GM19463 (cell line): ENCODE measurements around the gene SULT2B1.
"Not testable (repeated sequence)": the region's sequence is repeated elsewhere in the genome, so short reads cannot be mapped to it uniquely, and the experiment has no call there.

ENCODE experiments used
- ATAC-seq: cut with Tn5 transposase; IDR thresholded peaks from one replicate; pipeline ENCODE4 v1.9.1; 2021; ENCODE audit warnings: mild to moderate bottlenecking, moderate library complexity; ENCODE audit not compliant: unreplicated experiment

SULT2B1 gene

GRCh38 chr19:48618278-48618915 is 66.4 kb downstream of the SULT2B1 start:
- no peak for ATAC-seq

DNA sequence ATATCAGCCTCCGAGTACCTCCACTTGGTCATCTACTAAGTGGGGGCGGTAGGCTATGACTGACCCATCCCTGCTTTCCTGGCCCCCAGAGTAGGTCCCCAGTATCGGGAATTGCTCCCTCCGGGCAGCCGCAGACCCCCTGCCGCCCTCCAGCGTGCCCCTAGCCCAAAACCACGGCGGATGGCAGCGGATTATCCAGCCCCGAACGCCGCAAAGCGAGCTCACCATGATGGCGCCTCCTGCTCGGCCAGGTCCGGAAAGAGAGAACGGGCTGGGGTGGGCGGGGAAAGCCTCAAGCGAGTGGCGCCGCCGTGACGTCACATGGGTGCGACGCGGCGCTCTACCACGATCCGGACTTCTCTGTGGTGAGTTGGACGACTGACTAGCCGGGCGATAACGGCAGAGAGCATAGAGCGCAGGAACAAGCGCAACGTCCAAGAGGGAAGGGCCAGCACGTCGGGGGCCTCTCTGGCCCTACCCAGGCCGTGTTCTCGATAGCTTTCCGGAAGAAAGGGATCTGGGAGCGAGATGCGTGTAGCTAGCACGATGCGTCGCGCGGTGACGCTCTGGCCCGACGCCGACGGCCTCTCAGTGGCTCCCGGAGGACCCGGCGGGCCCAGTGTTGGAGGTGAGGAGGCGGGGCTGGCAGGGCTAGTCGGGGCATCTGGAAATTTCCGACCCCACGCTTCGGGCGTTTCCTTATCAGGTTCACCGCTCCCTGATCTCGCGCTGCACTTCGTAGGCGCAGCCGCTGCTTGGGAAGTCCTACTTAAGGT is 67.1 kb downstream of the SULT2B1 start, which contains the start of the genes RPL18 and SPHK2:
Gene RPL18, minus strand, starts transcription at position 263 of the 776 bp plus-strand sequence. Its CDS starts 35 bp downstream, at position 228.
Gene SPHK2, plus strand, starts transcription at position 591 of the 776 bp plus-strand sequence. CDS start 1,009 bp downstream, outside the sequence.
- ATAC-seq, result peak; percentile 82

DNA sequence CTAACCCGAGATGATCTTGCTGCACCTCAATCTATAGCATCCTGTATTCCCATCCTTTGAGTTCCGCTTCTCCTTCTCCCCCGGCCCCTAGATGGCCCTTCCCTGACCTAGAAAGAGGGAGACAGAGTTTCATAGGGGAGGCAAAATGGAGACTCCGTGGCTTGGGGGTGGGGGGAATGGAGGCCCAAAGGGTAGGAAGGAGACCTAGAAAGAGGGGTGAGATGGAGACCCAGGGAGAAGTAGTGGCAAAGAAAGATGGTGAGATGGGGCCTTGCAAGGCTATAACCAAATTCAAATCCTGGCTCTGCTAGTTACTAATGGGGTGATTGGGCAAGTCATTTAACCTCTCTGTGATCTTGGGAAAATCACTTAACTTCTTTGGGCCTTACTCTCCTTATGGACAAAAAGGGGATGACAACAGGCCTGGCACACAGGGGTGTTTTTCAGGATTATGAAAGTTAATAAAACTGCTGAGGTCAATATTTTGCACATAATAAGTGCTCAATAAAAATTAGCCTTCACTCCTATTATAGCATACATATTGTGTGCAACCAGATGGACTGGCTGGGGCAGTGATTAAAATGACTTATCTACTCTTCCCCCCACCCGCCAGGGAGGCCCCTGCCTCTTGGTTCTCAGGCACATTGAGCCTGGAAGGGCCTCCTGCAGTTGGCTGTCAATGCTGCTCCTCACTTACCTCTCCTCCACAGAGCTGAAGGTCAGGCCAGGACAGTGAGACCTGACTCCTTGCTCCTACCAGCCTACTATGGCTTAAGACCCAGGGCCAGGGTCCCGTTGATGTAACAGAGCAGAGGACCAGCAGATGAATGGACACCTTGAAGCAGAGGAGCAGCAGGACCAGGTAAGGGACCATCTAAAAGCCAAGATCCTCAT is 68.0 kb downstream of the SULT2B1 start:
- no peak for ATAC-seq

DNA sequence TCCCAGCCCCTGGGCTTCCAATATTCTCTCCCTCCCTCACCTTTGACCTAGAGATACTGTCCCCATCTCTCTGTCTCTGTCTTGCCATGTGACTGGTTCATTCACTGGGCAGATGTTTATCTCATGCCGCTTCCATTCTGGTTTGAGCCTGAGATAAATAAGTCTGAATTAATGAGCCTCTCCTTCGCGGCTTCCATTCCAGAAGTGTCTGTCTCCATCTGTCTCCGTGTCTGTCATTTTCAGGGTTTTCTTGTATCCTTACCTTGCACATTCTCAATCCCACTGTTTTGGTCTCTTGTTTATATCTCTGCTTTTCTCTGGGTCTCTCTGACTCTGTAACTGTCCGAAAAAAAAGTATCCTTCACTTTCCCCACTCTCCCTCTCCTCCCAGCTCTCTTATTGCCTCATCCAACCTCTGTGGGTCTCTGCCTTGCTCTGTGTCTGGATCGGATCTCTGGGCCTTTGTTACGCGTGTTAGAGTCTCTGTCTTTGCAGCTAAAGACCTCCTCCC is 71.6 kb downstream of the SULT2B1 start:
- no peak for ATAC-seq

DNA sequence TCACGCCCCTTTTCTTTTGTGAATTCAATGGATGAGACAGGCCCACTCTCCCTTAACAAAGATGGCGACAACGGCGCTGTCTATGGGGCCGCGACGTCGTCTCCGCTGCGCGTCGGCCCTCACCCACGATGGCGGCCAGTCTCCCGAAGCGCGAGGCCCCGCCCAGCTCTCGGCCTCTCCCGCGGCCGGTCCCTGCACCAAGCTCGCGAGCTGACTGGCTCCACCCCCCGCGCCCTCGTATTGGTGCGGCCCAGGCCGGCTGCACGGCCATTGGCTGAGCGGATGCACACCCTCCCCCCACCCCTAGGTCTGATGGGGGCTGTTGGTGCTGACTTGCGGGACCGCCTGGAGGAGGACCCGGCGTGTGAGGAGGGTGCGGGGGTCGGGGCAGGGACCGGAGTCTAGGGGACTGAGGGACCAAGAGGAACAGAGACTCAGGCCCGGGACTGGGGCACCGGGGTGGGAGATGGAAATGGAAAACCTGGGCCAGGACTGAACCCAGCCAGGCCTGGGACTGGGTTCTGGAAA is 72.2 kb downstream of the SULT2B1 start:
- ATAC-seq, result peak; percentile 64

- ATAC-seq, result no peak
Measured at GRCh38 chr19:48624791-48625723, 73.1 kb downstream of the SULT2B1 start.

DNA sequence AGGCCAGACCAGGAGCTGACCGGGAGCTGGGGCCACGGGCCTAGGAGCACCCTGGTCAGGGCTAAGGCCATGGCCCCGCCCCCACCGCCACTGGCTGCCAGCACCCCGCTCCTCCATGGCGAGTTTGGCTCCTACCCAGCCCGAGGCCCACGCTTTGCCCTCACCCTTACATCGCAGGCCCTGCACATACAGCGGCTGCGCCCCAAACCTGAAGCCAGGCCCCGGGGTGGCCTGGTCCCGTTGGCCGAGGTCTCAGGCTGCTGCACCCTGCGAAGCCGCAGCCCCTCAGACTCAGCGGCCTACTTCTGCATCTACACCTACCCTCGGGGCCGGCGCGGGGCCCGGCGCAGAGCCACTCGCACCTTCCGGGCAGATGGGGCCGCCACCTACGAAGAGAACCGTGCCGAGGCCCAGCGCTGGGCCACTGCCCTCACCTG is 73.9 kb downstream of the SULT2B1 start:
- ATAC-seq, result no peak

GRCh38 chr19:48627201-48627864 is 75.4 kb downstream of the SULT2B1 start:
- no peak for ATAC-seq

DNA sequence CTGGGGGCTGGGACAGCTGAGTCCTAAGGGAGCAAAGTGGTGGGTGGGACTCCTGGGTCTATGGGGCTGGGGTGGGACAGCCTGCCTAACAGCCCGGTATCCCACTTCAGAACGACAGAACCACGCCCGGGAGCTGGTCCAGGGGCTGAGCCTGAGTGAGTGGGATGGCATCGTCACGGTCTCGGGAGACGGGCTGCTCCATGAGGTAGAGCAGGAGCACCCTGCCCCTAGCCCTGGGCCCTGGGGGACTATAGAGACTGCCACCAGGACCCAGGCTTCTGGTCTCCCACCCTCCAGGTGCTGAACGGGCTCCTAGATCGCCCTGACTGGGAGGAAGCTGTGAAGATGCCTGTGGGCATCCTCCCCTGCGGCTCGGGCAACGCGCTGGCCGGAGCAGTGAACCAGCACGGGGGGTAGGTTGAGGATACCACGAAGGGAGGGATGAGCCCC is 75.9 kb downstream of the SULT2B1 start:
- ATAC-seq, result no peak

DNA sequence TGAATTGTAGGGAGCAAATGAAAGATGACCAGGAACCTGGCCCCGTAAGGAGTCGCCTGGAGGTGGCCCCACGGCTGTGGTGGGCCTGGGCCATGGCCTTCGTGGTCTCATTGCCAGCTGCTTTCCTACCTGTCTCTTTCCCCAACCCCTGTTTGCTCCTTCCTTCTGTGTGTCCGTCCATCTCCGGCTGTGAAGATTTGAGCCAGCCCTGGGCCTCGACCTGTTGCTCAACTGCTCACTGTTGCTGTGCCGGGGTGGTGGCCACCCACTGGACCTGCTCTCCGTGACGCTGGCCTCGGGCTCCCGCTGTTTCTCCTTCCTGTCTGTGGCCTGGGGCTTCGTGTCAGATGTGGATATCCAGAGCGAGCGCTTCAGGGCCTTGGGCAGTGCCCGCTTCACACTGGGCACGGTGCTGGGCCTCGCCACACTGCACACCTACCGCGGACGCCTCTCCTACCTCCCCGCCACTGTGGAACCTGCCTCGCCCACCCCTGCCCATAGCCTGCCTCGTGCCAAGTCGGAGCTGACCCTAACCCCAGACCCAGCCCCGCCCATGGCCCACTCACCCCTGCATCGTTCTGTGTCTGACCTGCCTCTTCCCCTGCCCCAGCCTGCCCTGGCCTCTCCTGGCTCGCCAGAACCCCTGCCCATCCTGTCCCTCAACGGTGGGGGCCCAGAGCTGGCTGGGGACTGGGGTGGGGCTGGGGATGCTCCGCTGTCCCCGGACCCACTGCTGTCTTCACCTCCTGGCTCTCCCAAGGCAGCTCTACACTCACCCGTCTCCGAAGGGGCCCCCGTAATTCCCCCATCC is 76.7 kb downstream of the SULT2B1 start:
- ATAC-seq, result no peak

DNA sequence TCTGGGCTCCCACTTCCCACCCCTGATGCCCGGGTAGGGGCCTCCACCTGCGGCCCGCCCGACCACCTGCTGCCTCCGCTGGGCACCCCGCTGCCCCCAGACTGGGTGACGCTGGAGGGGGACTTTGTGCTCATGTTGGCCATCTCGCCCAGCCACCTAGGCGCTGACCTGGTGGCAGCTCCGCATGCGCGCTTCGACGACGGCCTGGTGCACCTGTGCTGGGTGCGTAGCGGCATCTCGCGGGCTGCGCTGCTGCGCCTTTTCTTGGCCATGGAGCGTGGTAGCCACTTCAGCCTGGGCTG is 77.3 kb downstream of the SULT2B1 start:
- no peak for ATAC-seq

DNA sequence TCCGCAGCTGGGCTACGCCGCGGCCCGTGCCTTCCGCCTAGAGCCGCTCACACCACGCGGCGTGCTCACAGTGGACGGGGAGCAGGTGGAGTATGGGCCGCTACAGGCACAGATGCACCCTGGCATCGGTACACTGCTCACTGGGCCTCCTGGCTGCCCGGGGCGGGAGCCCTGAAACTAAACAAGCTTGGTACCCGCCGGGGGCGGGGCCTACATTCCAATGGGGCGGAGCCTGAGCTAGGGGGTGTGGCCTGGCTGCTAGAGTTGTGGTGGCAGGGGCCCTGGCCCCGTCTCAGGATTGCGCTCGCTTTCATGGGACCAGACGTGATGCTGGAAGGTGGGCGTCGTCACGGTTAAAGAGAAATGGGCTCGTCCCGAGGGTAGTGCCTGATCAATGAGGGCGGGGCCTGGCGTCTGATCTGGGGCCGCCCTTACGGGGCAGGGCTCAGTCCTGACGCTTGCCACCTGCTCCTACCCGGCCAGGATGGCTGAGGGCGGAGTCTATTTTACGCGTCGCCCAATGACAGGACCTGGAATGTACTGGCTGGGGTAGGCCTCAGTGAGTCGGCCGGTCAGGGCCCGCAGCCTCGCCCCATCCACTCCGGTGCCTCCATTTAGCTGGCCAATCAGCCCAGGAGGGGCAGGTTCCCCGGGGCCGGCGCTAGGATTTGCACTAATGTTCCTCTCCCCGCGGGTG is 77.8 kb downstream of the SULT2B1 start:
- no peak for ATAC-seq

DNA sequence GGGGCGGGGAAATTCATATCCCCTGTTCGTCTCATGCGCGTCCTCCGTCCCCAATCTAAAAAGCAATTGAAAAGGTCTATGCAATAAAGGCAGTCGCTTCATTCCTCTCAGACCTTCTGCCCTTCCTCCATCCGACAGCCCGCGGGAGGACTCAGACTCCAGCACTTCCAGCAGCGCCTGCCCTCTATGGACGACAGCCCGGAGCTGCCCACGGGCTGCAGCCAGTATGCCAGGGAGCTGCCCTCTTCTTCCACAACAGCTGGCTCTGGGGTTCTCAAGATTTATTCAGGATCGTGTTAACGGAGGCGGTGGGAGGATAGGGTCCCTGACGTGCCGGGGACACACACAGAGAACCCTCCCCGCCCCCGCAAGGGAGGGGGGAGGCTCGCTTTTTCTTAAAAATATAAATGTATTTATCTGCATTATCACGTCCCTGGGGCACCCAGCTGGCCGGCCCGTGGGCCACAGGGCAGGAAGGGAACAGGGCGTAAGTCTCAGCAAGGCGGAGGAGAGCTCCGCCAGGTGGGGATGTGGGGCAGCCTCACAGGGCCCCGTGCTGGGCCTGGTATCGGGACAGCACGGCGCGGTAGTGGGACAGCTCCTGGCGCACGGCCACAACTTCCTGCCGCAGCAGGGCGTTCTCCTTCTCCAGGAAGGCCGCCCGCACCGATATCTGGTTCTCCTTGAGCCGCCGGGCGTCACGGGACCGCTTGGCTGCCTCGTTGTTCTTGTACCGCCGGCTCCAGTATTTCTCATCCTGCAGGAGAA is 78.5 kb downstream of the SULT2B1 start:
- ATAC-seq, result no peak

GRCh38 chr19:48631225-48631624 is 79.3 kb downstream of the SULT2B1 start:
- ATAC-seq, result no peak

DNA sequence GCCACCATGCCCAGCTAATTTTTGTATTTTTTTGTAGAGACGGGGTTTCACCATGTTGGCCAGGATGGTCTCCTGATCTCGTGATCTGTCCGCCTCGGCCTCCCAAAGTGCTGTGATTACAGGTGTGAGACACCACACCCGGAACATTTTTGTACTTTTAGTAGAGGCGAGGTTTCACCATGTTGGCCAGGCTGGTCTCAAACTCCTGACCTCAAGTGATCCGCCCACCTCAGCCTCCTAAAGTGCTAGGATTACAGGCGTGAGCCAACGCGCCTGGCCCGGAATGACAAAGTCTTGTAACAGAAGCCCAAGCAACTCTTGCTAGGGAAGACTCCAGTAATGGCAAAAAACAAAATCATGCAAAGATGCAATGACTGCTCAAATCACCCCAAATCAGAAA is 80.3 kb downstream of the SULT2B1 start:
- not testable (repeated sequence) for ATAC-seq

DNA sequence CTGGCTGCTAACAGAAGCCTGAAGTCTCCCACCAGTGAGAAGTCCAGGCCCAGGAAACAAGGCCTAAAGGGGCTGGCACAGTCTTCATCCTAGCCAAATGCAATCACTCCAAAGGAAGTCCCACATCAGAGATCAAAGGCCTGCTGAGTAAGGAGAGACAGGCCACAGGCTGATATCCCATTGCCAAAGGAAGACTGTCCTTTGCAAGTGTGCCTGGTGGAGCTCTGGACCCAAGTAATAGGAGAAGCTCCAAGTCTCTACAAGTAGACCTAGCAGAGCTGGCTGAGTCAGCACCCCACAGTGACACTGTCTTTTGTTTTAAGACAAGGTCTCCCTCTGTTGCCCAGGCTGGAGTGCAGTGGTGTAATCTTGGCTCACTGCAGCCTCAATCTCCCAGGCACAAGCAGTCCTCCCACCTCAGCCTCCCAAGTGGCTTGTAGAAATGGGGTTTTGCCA is 80.7 kb downstream of the SULT2B1 start:
- ATAC-seq, result no peak
